Dermis blood vessel endothelial cell (primary cell): Measurements from ENCODE around the gene FAM229B. TPM values are rescaled to one million over a fixed set of nuclear protein-coding genes. Genes with fewer than 3 reads are reported as not detected.
A peak's percentile ranks its signal among the peaks of the same experiment; 100 is the strongest.
"Not testable (repeated sequence)": the region's sequence is repeated elsewhere in the genome, so short reads cannot be mapped to it uniquely, and the experiment has no call there.

Experiments used
- DNase-seq: peaks from one replicate; pipeline ENCODE4 v3.0.0; 2010
- total RNA-seq: library from RNA; depleted of rRNA; stranded (reverse); fragments of >200 nt; gene quantifications from 2 replicates; pipeline ENCODE4 v1.2.3, GENCODE V29; 2014

The FAM229B gene
- total RNA-seq: 10.4 and 10.5 TPM in 2 replicates

- DNase-seq: peak; percentile 99
These were observed at the start of gene FAM229B, which contains the start of gene TUBE1 for GRCh38 chr6:112087136-112087911. TSS of gene FAM229B (plus strand) at chr6:112087591. CDS start at chr6:112099284, 11,693 bp downstream. TSS of gene TUBE1 (minus strand) at chr6:112087482. CDS start at chr6:112087434, 48 bp downstream.

- peak; percentile 92 for DNase-seq
These were observed 49.6 kb upstream of the FAM229B start for GRCh38 chr6:112037783-112038216.

GRCh38 chr6:112038268-112038667 lies 49.1 kb upstream of the FAM229B start:
- no peak for DNase-seq

DNA sequence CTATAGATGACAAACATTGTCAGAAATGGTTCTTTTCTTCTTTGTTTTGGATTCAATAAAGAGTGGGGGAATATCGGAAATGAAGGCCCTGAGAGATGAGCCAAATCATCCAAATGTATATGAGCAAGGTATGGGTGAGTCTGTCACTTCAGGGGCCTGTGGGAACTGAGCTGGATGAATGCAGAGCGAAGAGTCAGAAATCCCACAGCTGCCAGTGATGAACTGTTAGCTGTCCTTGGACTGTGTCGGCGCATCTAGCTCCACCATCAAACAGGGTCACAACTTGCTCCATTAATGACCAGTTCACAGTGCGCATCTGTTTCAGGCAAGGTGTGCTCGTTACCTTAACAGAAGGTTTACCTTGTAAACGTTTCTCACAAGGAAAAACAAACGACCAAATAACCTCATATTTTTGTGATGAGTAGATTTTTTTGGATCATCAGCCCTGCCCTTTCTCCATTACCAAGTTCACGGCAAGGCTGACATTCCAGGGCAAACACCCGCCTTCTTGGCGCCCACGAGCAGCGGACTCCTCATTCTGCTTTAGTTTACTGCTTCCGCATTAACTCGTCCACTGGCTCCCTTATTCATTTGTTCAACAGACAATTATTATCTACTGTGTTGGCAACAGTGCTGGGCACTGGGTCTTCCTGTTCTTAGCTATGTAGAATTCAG lies 48.5 kb upstream of the FAM229B start:
- no peak for DNase-seq

GRCh38 chr6:112039431-112039770 lies 48.0 kb upstream of the FAM229B start:
- DNase-seq: no peak

- peak; percentile 89 for DNase-seq
These were observed 46.4 kb upstream of the FAM229B start for GRCh38 chr6:112040956-112041355.

- peak; percentile 46 for DNase-seq
These were observed 45.9 kb upstream of the FAM229B start for GRCh38 chr6:112041535-112041934.

- peak; percentile 96 for DNase-seq
These were observed 44.1 kb upstream of the FAM229B start for GRCh38 chr6:112043032-112044007.

- no peak for DNase-seq
These were observed 43.2 kb upstream of the FAM229B start for GRCh38 chr6:112044196-112044595.

DNA sequence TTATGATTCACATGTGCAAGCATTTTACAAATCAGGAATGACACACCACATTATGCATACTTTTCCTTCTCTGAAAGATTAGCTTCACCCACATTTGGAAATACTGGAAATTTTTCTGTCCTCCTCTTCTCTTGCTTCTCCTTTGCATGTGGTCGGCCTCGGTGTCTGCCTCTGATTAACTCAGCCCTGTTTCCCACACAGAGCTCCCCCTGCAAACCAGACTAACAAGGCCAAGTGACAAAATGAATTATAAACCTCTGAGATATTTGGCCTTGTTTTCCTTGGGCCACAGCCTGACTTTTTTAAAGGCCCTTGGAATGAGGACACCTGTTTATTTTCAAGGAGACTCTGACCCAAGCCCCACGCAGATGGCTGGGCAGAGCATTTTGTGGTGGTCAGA lies 42.5 kb upstream of the FAM229B start:
- no peak for DNase-seq

GRCh38 chr6:112047523-112047922 lies 39.9 kb upstream of the FAM229B start:
- DNase-seq: not testable (repeated sequence)

GRCh38 chr6:112049026-112049799 lies 38.2 kb upstream of the FAM229B start:
- no peak for DNase-seq

GRCh38 chr6:112049996-112050395 lies 37.4 kb upstream of the FAM229B start:
- DNase-seq: no peak

DNA sequence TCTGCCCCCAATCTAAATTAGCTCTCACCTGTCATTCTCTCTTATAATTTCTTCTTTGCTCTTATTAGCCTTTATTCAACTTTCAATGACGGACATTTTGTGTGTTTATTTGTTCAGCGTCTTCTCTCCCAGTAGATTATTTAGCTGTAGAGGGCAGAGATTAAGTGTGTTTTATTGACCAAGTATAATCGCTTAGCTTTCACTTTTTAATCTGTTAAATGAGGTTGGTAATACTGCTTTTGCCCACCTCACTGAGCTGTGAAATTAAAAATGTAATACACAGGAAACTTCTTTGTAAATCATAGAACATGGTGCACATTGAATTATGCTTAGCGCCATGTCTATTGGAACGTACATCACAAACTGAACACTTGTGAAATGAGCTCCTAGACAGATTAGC lies 37.0 kb upstream of the FAM229B start:
- no peak for DNase-seq

DNA sequence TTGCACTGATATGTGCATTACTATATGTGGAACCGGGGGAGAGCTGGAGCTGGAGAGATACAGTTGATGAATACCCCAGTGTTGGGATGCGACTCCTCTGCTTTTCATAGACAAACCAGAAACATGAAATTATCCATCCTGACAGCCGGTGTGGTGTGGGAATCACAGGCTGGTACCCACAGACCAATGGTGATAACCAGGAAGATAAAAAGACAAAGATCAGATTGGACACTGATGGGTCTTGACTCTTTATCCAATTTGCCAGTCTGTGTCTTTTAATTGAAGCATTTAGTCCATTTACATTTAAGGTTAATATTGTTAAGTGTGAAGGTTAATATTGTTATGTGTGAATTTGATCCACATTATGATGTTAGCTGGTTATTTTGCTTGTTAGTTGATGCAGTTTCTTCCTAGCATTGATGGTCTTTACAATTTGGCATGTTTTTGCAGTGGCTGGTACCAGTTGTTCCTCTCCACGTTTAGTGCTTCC lies 36.1 kb upstream of the FAM229B start:
- not testable (repeated sequence) for DNase-seq

DNA sequence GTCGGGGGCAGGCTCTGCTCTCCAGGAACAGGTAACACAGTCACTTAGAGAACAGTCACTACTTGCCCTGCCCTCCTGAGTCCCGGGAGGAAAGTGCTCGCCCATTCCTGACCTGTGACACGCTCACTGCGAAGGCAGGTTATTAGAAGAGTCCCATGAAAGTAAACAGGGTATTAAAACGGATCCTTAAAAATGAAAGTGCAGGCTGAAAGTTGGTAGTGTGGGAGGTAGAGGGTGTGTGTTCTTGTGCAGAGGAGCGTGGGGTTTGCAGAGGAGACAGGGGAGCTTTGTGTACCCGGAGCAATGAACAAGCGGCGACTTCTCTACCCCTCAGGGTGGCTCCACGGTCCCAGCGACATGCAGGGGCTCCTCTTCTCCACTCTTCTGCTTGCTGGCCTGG lies 33.4 kb upstream of the FAM229B start, which contains the start of gene CCN6:
CCN6 (plus strand) TSS at position 104 of the 400 bp plus-strand sequence; CDS start at position 358, 254 bp downstream.
- DNase-seq: no peak

DNA sequence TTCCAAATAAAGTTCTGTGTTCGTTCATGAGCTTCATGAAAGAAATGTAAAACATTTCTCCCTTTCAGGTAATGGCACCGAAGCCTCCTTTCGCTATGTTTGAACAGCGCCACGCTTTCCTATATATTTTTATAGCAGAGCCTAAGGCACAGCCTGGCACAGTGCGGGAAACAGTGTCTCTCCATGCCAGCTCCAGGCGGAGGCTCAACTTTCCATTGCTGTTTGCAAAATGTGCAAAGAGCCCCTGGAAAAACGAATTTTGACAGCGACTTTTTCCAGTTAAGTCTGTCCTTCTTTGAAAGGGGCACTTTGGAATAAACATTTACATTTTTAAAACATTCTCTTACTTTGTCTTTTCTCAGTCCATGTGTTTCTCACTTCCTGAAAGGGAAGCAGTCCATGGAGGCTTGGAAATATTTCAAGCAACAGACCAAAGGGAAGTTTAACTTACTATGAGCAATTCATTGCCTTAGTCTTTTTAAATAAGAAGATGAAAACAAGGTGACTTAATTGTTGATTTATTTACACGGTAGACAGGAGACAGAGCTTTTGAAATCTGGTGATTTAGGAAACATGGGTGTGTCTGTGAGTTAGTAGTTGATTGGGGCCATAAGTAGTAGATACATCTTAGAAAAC lies 32.7 kb upstream of the FAM229B start:
- DNase-seq: no peak

DNA sequence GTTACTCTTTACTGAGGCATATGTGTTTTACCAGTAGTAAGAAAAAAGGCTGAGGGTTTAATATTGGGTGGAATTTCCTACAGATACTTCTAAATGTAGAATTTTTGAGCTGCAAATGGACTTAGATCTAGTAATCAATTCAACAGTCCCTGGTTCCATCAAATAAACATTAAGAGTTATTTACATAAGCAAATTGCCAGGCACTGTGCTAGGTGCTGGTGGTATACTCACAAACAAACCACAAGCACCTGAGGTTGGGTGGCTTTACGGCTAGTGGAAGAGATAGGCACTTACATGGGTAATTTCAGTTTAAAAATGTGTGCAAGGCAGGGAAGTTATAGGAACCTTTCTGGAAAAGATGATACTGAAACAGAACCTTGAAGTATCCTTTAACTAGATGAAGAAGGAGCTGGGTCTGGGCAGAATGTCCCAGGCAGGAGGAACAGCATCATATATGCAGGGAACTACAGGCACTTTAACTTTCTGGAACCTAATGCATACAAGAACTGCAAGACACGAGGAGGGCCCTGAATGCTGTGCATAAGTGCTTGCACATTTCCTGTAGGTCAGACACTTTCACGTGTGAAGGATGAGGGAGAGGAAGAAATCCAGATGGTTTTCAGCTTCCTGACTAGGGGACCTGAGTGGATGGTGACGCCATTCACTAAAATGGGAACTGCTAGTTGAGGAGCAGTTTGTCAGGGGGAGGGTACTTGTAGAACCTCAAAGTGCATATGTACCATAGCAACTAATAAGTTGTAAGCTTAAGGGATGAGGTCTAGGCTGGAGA lies 29.0 kb upstream of the FAM229B start:
- DNase-seq: peak; percentile 29

DNA sequence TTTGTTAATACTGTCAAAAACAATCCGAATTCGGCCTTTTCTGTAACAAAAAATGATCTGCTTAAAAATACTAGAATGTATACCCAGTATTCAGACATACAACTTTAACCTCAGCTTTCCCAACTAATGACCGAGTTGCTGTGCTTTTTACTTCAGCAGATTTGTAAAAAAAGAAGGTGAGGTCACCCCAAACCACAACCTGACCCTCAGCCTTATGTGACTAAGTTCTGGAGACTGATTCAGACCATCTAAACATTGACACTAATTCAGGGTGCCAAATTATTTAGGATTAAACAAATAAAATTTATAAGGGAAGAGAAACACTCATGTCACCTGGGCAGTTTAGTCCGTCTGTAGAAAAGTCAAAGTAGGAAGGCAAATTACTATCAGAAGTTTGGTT lies 25.8 kb upstream of the FAM229B start:
- no peak for DNase-seq

- no peak for DNase-seq
These were observed 24.4 kb upstream of the FAM229B start for GRCh38 chr6:112062966-112063365.
